Measurements from ENCODE around the gene ENOX2. TPM values are rescaled to one million over a fixed set of nuclear protein-coding genes. Genes with fewer than 3 reads are reported as not detected.
"Not testable (repeated sequence)": the region's sequence is repeated elsewhere in the genome, so short reads cannot be mapped to it uniquely, and the experiment has no call there.

ENOX2 gene
- total and polyA plus RNA-seq, 5 experiments from 2014 or later: 13.1 to 17.4 (median 15.1) TPM

DNA sequence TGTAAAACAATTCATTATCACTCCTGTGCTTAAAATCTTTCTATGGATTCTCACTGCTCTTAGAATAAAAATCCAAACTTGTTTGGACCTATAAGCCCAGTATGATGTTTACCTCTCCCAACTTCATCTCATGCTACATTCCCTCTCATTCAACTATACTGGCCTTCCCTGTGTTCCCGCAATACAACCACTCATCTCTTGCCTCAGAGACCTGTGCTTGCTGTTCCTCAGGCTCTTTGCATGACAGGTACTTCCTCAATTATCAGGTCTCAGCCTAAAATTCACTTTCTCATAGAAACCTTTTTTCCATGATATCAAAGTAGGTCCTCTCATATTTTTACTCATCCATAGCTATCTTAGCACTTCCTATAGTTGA is 71.7 kb downstream of the ENOX2 start:
- Mint-ChIP-seq H3K4me3 (no peak overlapping the region), H3K9me3 (no peaks in the 10 kb centered on the region), H3K4me1 (peaks cover 4 to 44% (median 13%) of the 10 kb centered on the region in 4 donors), H3K27ac (peak overlapping the region in 2 of 10 donors; percentile 29 to 48), H3K36me3 (no peaks in the 10 kb centered on the region), H3K27me3 (no peaks in the 10 kb centered on the region)
- POLR2A ChIA-PET: no interaction called here
- DNase-seq (no peak), ATAC-seq (no peak)

DNA sequence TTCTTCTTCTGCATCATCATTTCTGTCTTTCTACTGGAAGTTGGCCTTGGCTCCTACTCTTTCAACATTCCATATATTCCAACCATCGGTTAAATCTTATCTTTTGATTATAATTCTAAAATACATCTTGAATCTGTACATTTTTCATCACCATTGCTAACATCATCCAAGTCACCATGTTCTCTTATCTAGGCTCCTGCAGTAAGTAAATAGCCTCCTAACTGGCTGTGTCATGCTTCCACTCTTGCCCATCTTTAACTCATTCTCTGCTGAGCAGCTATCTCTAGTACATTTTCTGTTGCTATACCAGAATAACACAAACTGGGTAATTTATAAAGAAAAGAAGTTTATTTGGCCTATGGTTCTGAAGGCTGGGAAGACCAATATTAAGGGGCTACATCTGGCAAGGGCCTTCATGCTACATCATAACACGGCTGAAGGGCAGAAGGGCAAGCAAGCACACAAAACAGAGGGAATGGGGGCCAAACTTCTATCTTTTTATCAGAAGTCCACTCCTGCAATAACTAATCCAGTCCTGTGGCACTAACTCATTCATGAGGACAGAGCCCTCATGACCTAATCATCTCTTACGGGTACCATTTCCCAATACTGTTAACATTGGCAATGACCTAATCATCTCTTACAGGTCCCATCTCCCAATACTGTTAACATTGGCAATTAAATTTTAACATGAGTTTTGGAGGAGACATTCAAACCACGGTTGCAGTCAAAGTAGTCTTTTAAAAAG is 72.2 kb downstream of the ENOX2 start:
- Mint-ChIP-seq H3K36me3 (no peaks in the 10 kb centered on the region), H3K27ac (no peak overlapping the region), H3K4me3 (no peak overlapping the region), H3K4me1 (peaks cover 4 to 40% (median 13%) of the 10 kb centered on the region in 4 donors), H3K9me3 (no peaks in the 10 kb centered on the region), H3K27me3 (no peaks in the 10 kb centered on the region)
- ATAC-seq (no peak), DNase-seq (no peak)
- POLR2A ChIA-PET: no interaction called here

DNA sequence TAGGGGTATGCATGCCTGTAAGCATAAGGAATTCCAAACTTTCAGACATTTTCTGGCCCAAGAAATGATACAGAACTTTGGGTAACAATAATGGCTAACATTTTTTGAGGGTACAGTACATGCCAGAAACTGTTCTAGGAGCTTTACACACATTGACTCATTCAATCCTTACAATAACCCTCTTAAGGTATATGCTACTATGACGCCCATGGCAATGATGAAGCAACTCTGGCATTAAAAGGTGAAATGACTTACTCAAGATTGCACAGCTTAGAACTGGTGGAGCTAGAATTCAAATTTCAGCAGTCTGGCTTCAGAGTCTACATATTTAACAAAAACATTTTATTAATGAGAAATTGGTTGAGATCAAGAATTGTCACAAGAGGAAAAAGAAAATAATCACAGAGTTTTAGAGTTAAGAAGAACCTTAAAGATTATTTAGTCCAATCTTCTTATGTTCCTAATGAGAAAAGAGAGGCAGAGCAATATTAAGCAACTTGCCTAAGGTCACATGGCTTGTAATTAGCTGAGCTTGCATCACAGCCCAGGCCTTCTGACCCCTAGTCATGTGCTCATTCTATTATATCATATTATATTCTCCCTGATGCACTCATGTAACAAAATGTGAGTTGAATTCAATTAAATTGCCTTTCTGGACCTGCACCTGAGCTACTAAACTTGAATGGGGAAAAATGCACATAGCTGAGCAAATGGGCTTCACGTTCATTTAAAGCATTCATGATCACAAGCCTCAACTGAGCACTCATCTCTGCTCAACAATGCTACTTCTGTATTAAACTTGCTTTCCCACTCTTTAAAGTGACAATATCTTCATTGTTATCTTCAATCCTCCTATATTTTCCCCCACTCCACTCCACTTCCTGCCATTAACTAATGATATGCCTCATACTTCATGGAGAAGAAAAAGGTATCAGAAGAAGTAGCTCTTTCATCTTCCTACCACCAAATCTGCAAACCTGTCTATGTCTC is 73.2 kb downstream of the ENOX2 start:
- DNase-seq (no peak), ATAC-seq (no peak)
- Mint-ChIP-seq H3K9me3 (no peaks in the 10 kb centered on the region), H3K27ac (no peak overlapping the region), H3K4me3 (no peak overlapping the region), H3K4me1 (peaks cover 4 to 36% (median 13%) of the 10 kb centered on the region in 4 donors), H3K27me3 (no peaks in the 10 kb centered on the region), H3K36me3 (no peaks in the 10 kb centered on the region)
- POLR2A ChIA-PET: no interaction called here

DNA sequence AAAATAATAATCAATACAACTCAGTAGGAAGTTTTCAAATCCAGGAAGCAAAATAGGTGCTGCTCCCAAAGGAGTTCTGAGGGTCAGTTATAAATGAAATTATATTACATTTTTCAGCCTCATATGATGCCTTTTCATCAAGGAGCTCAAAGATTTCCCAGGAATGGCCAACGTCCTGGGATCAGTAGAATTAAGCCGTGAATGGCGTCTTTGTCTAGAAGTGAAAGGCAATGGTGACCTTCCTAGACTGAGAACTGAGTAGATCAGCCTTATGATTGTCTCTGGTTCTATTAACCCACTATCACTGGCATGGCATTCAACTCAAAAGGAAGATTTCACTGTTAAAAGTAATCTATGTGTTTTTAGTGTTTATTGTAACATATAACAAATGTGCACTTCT is 74.4 kb downstream of the ENOX2 start:
- Mint-ChIP-seq H3K4me1 (peaks cover 4 to 26% (median 13%) of the 10 kb centered on the region in 4 donors), H3K27ac (no peak overlapping the region), H3K9me3 (no peaks in the 10 kb centered on the region), H3K4me3 (no peak overlapping the region), H3K27me3 (no peaks in the 10 kb centered on the region), H3K36me3 (no peaks in the 10 kb centered on the region)
- ATAC-seq (no peak), DNase-seq (no peak)
- POLR2A ChIA-PET: no interaction called here

DNA sequence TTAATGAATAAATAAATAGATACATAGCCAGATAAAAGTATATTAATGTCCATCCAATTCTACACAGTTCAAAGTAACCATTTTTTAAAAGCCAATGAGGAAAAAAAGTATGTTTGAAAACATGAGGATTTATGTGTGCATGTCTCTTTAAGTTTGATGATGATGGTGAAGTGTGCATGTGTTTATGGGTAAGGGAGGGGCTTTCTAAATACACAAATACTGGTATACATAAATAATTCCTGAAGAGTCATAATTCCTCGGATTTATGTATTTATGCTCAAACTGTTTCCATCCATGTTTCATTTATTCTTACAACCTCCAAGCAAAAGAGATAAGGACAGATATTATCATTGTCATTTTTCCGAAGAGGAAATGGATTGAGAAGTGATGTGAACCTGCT is 75.4 kb downstream of the ENOX2 start:
- peaks cover 0 to 19% (median 8%) of the 10 kb centered on the region in 4 donors for H3K4me1 Mint-ChIP-seq
- POLR2A ChIA-PET: no interaction called here
- H3K4me3 Mint-ChIP-seq: no peak overlapping the region
- H3K9me3 Mint-ChIP-seq: no peaks in the 10 kb centered on the region
- no peaks in the 10 kb centered on the region for H3K27me3 Mint-ChIP-seq
- H3K27ac Mint-ChIP-seq: no peak overlapping the region
- ATAC-seq: no peak
- DNase-seq: no peak
- no peaks in the 10 kb centered on the region for H3K36me3 Mint-ChIP-seq

DNA sequence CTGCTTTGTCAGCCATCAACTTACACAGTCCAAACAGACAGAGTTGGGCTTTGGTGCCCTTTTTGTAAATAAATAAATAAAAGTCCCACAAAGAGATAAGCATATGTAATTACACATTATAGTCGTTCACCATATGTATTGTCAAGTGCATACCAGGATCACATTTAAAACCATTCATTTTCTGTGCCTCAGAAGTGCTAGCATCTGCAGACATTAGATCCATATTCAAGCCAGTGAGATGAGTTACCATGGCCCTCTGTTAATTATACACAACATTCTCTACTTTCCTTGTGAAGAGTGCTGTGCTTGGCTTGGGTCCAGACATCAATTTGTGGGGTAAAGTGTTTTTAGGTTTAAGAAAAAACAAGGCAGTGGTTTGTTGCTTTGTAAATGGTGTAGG is 76.8 kb downstream of the ENOX2 start:
- H3K27ac Mint-ChIP-seq: no peak overlapping the region
- no peaks in the 10 kb centered on the region for H3K9me3 Mint-ChIP-seq
- H3K4me1 Mint-ChIP-seq: peaks cover 0 to 11% (median 6%) of the 10 kb centered on the region in 4 donors
- DNase-seq: no peak
- no peak overlapping the region for H3K4me3 Mint-ChIP-seq
- POLR2A ChIA-PET: no interaction called here
- no peaks in the 10 kb centered on the region for H3K36me3 Mint-ChIP-seq
- H3K27me3 Mint-ChIP-seq: no peaks in the 10 kb centered on the region
- ATAC-seq: no peak

DNA sequence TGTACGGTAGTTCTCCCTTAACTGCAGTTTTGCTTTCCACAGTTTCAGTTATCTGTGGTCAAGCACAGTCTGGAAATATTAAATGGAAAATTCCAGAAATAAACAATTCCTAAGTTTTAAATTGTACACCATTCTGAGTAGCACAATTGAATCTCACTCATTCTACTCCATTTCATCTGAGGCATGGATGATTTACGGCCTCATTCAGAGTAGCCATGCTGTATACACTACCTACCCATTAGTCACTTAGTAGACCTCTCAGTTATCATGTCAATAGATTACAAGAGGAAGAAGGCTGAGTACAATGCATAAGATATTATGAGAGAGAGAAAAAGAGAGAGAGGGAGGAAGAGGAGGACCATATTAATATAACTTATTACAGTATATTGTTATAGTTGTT is 77.5 kb downstream of the ENOX2 start:
- peaks cover 2 to 10% (median 6%) of the 10 kb centered on the region in 4 donors for H3K4me1 Mint-ChIP-seq
- ATAC-seq: no peak
- POLR2A ChIA-PET: no interaction called here
- H3K27ac Mint-ChIP-seq: no peak overlapping the region
- peaks cover 0 to 2% (median 0%) of the 10 kb centered on the region in 9 donors for H3K9me3 Mint-ChIP-seq
- H3K36me3 Mint-ChIP-seq: peaks cover 0 to 2% (median 0%) of the 10 kb centered on the region in 3 donors
- H3K27me3 Mint-ChIP-seq: no peaks in the 10 kb centered on the region
- DNase-seq: no peak
- H3K4me3 Mint-ChIP-seq: no peak overlapping the region

DNA sequence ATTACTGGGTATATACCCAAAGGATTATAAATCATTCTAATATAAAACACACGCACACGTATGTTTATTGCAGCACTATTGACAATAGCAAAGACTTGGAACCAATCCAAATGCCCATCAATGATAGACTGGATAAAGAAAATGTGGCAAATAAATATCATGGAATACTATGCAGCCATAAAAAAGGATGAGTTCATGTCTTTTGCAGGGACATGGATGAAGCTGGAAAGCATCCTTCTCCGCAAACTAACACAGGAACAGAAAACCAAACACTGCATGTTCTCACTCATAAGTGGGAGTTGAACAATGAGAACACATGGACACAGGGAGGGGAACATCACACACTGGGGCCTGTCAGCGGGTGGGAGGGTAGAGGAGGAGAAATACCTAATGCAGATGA is 83.6 kb downstream of the ENOX2 start:
- H3K27ac Mint-ChIP-seq, ATAC-seq, H3K27me3 Mint-ChIP-seq, POLR2A ChIA-PET, H3K4me3 Mint-ChIP-seq, DNase-seq: not testable (repeated sequence)
- Mint-ChIP-seq H3K9me3 (peaks cover 0 to 36% (median 10%) of the 10 kb centered on the region in 9 donors), H3K36me3 (peaks cover 0 to 19% (median 5%) of the 10 kb centered on the region in 3 donors), H3K4me1 (peaks cover 1 to 17% (median 6%) of the 10 kb centered on the region in 4 donors)

DNA sequence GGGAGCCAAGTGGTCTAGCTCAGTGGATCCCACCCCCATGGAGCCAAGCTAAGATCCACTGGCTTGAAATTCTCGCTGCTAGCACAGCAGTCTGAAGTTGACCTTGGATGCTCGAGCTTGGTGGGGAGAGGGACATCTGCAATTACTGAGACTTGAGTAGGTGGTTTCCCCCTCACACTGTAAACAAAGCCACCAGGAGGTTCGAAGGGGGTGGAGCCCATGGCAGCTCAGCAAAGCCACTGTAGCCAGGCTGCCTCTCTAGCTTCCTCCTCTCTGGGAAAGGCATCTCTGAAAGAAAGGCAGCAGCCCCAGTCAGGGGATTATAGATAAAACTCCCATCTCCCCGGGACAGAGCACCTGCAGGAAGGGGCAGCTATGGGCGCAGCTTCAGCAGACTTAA is 89.1 kb downstream of the ENOX2 start:
- Mint-ChIP-seq H3K9me3 (peaks cover 0 to 38% (median 11%) of the 10 kb centered on the region in 9 donors), H3K36me3 (peaks cover 7 to 22% (median 17%) of the 10 kb centered on the region in 3 donors), H3K4me1 (peaks cover 0 to 11% (median 3%) of the 10 kb centered on the region in 4 donors)
- H3K27me3 Mint-ChIP-seq, POLR2A ChIA-PET, H3K4me3 Mint-ChIP-seq, H3K27ac Mint-ChIP-seq, ATAC-seq, DNase-seq: not testable (repeated sequence)

DNA sequence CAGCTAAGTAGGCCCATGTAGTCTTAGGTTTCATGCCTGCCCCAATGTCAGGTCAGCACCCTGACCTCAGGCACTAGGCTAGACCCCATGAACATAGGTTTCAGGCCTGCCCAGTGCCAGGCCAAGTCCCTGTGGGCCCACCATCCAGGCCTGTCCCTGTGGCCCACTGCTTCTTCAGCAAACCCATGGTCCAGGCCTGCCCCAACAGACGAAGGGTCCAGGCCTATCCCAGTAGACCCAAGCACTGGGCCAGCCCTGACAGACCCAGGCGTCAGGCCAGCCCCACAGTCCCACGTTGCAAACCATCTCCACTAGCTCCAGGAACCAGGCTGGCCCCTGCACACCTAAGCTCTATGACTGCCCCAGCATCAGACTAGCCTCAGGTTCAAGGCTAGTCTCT is 92.4 kb downstream of the ENOX2 start:
- no peaks in the 10 kb centered on the region for H3K27me3 Mint-ChIP-seq
- H3K36me3 Mint-ChIP-seq: peaks cover 7 to 19% (median 15%) of the 10 kb centered on the region in 3 donors
- no peak overlapping the region for H3K4me3 Mint-ChIP-seq
- H3K27ac Mint-ChIP-seq: no peak overlapping the region
- peaks cover 0 to 21% (median 4%) of the 10 kb centered on the region in 9 donors for H3K9me3 Mint-ChIP-seq
- POLR2A ChIA-PET: no interaction called here
- ATAC-seq: no peak
- DNase-seq: no peak
- H3K4me1 Mint-ChIP-seq: peaks cover 0 to 4% (median 0%) of the 10 kb centered on the region in 4 donors

DNA sequence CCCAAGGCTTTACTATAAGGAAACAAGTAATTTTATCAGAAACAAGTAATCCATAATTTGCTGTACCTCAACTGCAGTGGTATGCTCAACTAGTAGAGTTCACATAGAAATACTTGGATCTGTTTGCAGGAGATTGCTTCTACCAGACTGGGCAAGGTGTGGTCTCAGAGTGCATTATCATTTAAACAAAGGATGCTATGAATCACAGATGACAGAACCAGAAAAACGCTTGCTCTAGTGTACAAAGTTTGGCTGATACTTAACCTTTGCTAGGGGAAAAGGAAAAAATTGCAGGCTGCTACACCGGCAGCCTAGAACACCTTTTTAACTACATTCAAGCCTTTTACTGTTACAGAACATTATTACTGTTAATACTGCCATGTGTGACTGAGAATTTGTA is 97.1 kb downstream of the ENOX2 start:
- Mint-ChIP-seq H3K27ac (no peak overlapping the region), H3K36me3 (peaks cover 0 to 5% (median 0%) of the 10 kb centered on the region in 3 donors), H3K4me3 (no peak overlapping the region), H3K4me1 (peaks cover 0 to 2% (median 0%) of the 10 kb centered on the region in 4 donors), H3K9me3 (no peaks in the 10 kb centered on the region), H3K27me3 (no peaks in the 10 kb centered on the region)
- ATAC-seq: no peak
- POLR2A ChIA-PET: no interaction called here
- no peak for DNase-seq

DNA sequence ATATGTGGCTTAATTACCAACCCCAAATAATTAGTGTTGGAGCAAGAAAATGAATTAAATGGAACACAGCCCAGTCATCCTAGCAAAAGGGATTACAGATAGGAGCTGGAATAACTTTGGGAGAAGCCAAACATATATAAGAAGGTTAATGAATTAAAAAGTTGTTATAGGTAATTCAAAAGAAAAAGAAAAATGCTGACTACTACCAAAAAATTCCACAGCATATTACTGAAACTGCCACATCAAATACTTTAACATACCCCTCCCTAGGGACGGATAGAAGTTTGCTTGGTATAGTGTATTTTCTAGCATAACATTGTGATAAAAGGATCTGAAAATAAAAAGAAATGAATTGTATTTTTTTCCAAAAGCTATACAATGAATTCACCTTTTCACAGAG is 99.5 kb downstream of the ENOX2 start:
- Mint-ChIP-seq H3K4me3 (no peak overlapping the region), H3K4me1 (no peaks in the 10 kb centered on the region), H3K27ac (no peak overlapping the region), H3K36me3 (peaks cover 0 to 5% (median 0%) of the 10 kb centered on the region in 3 donors), H3K27me3 (no peaks in the 10 kb centered on the region), H3K9me3 (no peaks in the 10 kb centered on the region)
- POLR2A ChIA-PET: no interaction called here
- DNase-seq (no peak), ATAC-seq (no peak)

DNA sequence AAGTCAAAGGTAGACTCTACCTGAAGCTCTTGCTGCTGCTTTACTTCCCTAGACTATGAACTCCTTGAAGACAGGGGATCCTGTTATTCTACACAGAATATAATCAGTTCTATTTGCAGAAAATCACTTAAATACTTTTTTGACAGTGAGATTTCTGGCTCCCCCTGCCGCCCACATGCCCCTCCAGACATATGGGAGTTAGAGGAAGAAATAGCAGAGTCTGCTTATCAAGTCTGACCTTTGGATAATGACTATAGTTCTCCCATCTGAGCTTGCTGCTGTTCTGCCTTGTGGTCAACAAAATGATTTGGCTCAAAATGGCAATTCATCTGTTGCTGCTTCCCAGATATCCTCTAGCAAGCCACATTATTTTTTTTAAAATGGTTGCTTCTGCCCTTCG is 101.1 kb downstream of the ENOX2 start:
- POLR2A ChIA-PET: no interaction called here
- ATAC-seq (no peak), DNase-seq (no peak)
- no peaks in the 10 kb centered on the region for H3K27me3 Mint-ChIP-seq
- H3K36me3 Mint-ChIP-seq: peaks cover 0 to 3% (median 2%) of the 10 kb centered on the region in 3 donors
- H3K9me3 Mint-ChIP-seq: no peaks in the 10 kb centered on the region
- H3K4me1 Mint-ChIP-seq: no peaks in the 10 kb centered on the region
- no peak overlapping the region for H3K27ac Mint-ChIP-seq
- no peak overlapping the region for H3K4me3 Mint-ChIP-seq

Data from naive thymus-derived CD8-positive, alpha-beta T cell (primary cell).